Liver (tissue), 9 donors: ENCODE results near the gene TCF7L2. TPM values are rescaled to one million over a fixed set of nuclear protein-coding genes. Genes with fewer than 3 reads are reported as not detected.

ENCODE experiments used
- DNase-seq: peaks from one replicate; pipeline ENCODE4 v3.0.0-alpha.2; 2017; ENCODE audit warnings: low spot score
- H3K27ac ChIP-seq, 2 donors: one replicate each; pipeline ENCODE4 v1.7.0; 2013; ENCODE audit warnings: inconsistent platforms in 2 of 2, low read length in 2 of 2, control low read depth in 1 of 2, low read depth in 1 of 2, mild to moderate bottlenecking in 1 of 2
- H3K27me3 ChIP-seq, 4 donors: one replicate each; pipeline versions ENCODE4 v1.6.1 to v1.7.0; 2013; ENCODE audit warnings: low read length in 3 of 4, inconsistent platforms in 1 of 4, mild to moderate bottlenecking in 1 of 4, moderate library complexity in 1 of 4; ENCODE audit not compliant: control insufficient read depth in 4 of 4, insufficient read depth in 4 of 4
- H3K36me3 ChIP-seq, 4 donors: one replicate each; pipeline versions ENCODE4 v1.6.1 to v1.7.0; 2013; ENCODE audit warnings: low read length in 3 of 4, mild to moderate bottlenecking in 3 of 4, low read depth in 1 of 4, moderate library complexity in 1 of 4; ENCODE audit not compliant: control insufficient read depth in 4 of 4, insufficient read depth in 3 of 4
- H3K4me1 ChIP-seq, 4 donors: one replicate each; pipeline versions ENCODE4 v1.6.1 to v1.7.0; 2013; ENCODE audit warnings: low read length in 3 of 4, mild to moderate bottlenecking in 3 of 4, moderate library complexity in 1 of 4; ENCODE audit not compliant: control insufficient read depth in 4 of 4, insufficient read depth in 4 of 4
- H3K4me3 ChIP-seq, 3 donors: one replicate each; pipeline versions ENCODE4 v1.6.1 to v1.7.0; 2013; ENCODE audit warnings: low read length in 3 of 3, control low read depth in 1 of 3, low read depth in 1 of 3, mild to moderate bottlenecking in 1 of 3
- H3K9ac ChIP-seq, 2 donors: one replicate each; pipeline ENCODE4 v1.7.0; 2013; ENCODE audit warnings: low read length in 2 of 2, mild to moderate bottlenecking in 2 of 2, moderate library complexity in 2 of 2, control low read depth in 1 of 2, low read depth in 1 of 2
- H3K9me3 ChIP-seq, 4 donors: one replicate each; pipeline versions ENCODE4 v1.6.1 to v1.7.0; 2013; ENCODE audit warnings: low read length in 3 of 4; ENCODE audit not compliant: control insufficient read depth in 4 of 4
- EGR1 ChIP-seq, 2 donors: IDR thresholded peaks; 2 replicates each; pipeline ENCODE4 v1.6.1; 2016 to 2018; ENCODE audit warnings: antibody characterized with exemption in 2 of 2, low read depth in 2 of 2
- FOXA1 ChIP-seq: IDR thresholded peaks from 2 replicates; pipeline ENCODE4 v1.6.1; 2016; ENCODE audit warnings: antibody characterized with exemption
- FOXA2 ChIP-seq: IDR thresholded peaks from 2 replicates; pipeline ENCODE4 v1.6.1; 2016; ENCODE audit warnings: antibody characterized with exemption
- GABPA ChIP-seq, 2 donors: IDR thresholded peaks in 1 of 2; conservative IDR thresholded peaks in 1 of 2; 2 replicates each; pipeline ENCODE4 v1.6.1; 2016; ENCODE audit warnings: antibody characterized with exemption in 2 of 2, mild to moderate bottlenecking in 1 of 2, moderate library complexity in 1 of 2
- HNF4A ChIP-seq, 2 donors: conservative IDR thresholded peaks; 2 replicates each; pipeline ENCODE4 v1.6.1; 2016; ENCODE audit warnings: antibody characterized with exemption in 2 of 2, mild to moderate bottlenecking in 2 of 2
- HNF4G ChIP-seq: IDR thresholded peaks from 2 replicates; pipeline ENCODE4 v1.6.1; 2016; ENCODE audit warnings: antibody characterized with exemption
- JUND ChIP-seq, 2 donors: IDR thresholded peaks; 2 replicates each; pipeline ENCODE4 v1.6.1; 2016; ENCODE audit warnings: antibody characterized with exemption in 2 of 2
- NR2F2 ChIP-seq: IDR thresholded peaks from 2 replicates; pipeline ENCODE4 v1.6.1; 2016; ENCODE audit warnings: antibody characterized with exemption
- RAD21 ChIP-seq, 2 donors: IDR thresholded peaks; 2 replicates each; pipeline ENCODE4 v1.6.1; 2016; ENCODE audit warnings: antibody characterized with exemption in 2 of 2, mild to moderate bottlenecking in 2 of 2
- REST ChIP-seq: IDR thresholded peaks from 2 replicates; pipeline ENCODE4 v1.6.1; 2016; ENCODE audit warnings: antibody characterized with exemption, mild to moderate bottlenecking
- RXRA ChIP-seq, 2 donors: IDR thresholded peaks; 2 replicates each; pipeline ENCODE4 v1.6.1; 2017 to 2018; ENCODE audit warnings: antibody characterized with exemption in 2 of 2, mild to moderate bottlenecking in 1 of 2
- SP1 ChIP-seq: IDR thresholded peaks from 2 replicates; pipeline ENCODE4 v1.6.1; 2018; ENCODE audit warnings: antibody characterized with exemption, mild to moderate bottlenecking
- TAF1 ChIP-seq: conservative IDR thresholded peaks from 2 replicates; pipeline ENCODE4 v1.6.1; 2016; ENCODE audit warnings: antibody characterized with exemption, mild to moderate bottlenecking
- YY1 ChIP-seq: IDR thresholded peaks from 2 replicates; pipeline ENCODE4 v1.6.1; 2016; ENCODE audit warnings: antibody characterized with exemption, mild to moderate bottlenecking
- WGBS: extraction: QIAGEN DNeasy Blood & Tissue Kit; methylation state at CpG from one replicate; pipeline ENCODE4 v1.1.7; 2013; 5-methylcytosine and 5-hydroxymethylcytosine counted together
- polyA plus RNA-seq, 2 donors: library from polyadenylated mRNA; stranded (reverse) in 1 of 2; unstranded in 1 of 2; fragments of 200-250 nt in 1 of 2; fragments of >200 nt in 1 of 2; fragmentation: Nextera tagmentation in 1 of 2; extraction: Ambion mirVana in 1 of 2; gene quantifications; one replicate each; pipeline versions ENCODE4 v1.2.1 to v1.2.3, GENCODE V29; 2013 to 2015
- total RNA-seq, 2 donors: library from RNA; depleted of rRNA; stranded (reverse); fragments of >200 nt; gene quantifications; one replicate each; pipeline ENCODE4 v1.2.3, GENCODE V29; 2014
- TF ChIP-seq, protein P1 (sequence below): IDR thresholded peaks from 2 replicates; pipeline ENCODE4 v1.6.1; 2016; ENCODE audit warnings: antibody characterized with exemption
- TF ChIP-seq, protein P2 (sequence below): fragments of 150-350 bp; IDR thresholded peaks from 2 replicates; pipeline ENCODE4 v1.5.1; 2017; ENCODE audit warnings: improper control_type of control experiment, low read depth, low read length; ENCODE audit not compliant: missing input control
- TF ChIP-seq, protein P3 (sequence below): IDR thresholded peaks from 2 replicates; pipeline ENCODE4 v1.6.1; 2016; ENCODE audit warnings: antibody characterized with exemption
- TF ChIP-seq, protein P4 (sequence below): IDR thresholded peaks from 2 replicates; pipeline ENCODE4 v1.6.1; 2016; ENCODE audit warnings: antibody characterized with exemption
- donor health status: healthy.
- donor health status: healthy.
- donor health status: healthy.
- donor health status: healthy.
- donor health status: healthy.

Gene TCF7L2
- total and polyA plus RNA-seq, 4 donors: 4.9 to 18.0 (median 8.3) TPM

DNA sequence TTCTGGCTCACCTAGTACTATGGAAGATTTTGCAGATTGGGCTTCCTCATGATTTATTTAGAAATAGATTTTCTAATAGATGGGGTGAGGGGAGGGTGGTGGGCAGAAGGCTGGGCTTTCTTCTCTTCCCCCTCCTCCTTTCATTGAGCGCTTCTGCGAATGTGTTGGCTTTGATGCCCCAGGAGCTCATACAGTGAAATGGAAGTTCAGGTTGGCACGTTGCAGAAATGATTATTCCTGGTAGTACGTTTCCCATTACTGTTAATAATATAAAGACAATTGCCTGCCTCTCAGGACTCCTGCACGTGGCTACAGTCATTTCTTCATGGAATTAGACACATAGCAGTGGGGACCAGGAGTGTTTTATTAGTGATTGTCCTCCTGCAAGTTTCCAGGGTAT, 39.8 kb downstream of the TCF7L2 start (continued):
- TF ChIP-seq REST: no peak
- TF ChIP-seq, protein P1, sequence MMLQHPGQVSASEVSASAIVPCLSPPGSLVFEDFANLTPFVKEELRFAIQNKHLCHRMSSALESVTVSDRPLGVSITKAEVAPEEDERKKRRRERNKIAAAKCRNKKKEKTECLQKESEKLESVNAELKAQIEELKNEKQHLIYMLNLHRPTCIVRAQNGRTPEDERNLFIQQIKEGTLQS: no peak
- no peak for TF ChIP-seq HNF4A (conservative IDR thresholded peaks at IDR 0.05)
- no peak for TF ChIP-seq RXRA (IDR thresholded peaks at IDR 0.05)

- Histone ChIP-seq H3K4me1 (peaks cover 0 to 2% (median under 1%) of the 10 kb centered on the region in 4 donors), H3K27ac (no peak overlapping the region), H3K4me3 (no peak overlapping the region), H3K9ac (no peak overlapping the region), H3K36me3 (peaks cover 0 to 15% (median 7%) of the 10 kb centered on the region in 4 donors), H3K9me3 (no peaks in the 10 kb centered on the region), H3K27me3 (no peaks in the 10 kb centered on the region)
- no peak for DNase-seq
- WGBS: 91% methylated on average over 8 of the region's 8 CpGs
- TF ChIP-seq FOXA1 (no peak), FOXA2 (no peak), HNF4G (no peak), RXRA (IDR thresholded peaks at IDR 0.05) (no peak), REST (no peak), HNF4A (conservative IDR thresholded peaks at IDR 0.05) (no peak), GABPA (IDR thresholded peaks at IDR 0.05 in 1 of 2, conservative IDR thresholded peaks at IDR 0.05 in 1 of 2) (no peak), TAF1 (no peak), NR2F2 (no peak), RAD21 (IDR thresholded peaks at IDR 0.05) (no peak), SP1 (no peak), YY1 (no peak), EGR1 (IDR thresholded peaks at IDR 0.05; ENCODE audit: low read depth in 2 of 2) (no peak), JUND (IDR thresholded peaks at IDR 0.05) (no peak)
- TF ChIP-seq, protein P2, sequence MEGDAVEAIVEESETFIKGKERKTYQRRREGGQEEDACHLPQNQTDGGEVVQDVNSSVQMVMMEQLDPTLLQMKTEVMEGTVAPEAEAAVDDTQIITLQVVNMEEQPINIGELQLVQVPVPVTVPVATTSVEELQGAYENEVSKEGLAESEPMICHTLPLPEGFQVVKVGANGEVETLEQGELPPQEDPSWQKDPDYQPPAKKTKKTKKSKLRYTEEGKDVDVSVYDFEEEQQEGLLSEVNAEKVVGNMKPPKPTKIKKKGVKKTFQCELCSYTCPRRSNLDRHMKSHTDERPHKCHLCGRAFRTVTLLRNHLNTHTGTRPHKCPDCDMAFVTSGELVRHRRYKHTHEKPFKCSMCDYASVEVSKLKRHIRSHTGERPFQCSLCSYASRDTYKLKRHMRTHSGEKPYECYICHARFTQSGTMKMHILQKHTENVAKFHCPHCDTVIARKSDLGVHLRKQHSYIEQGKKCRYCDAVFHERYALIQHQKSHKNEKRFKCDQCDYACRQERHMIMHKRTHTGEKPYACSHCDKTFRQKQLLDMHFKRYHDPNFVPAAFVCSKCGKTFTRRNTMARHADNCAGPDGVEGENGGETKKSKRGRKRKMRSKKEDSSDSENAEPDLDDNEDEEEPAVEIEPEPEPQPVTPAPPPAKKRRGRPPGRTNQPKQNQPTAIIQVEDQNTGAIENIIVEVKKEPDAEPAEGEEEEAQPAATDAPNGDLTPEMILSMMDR: no peak
- TF ChIP-seq, protein P3, sequence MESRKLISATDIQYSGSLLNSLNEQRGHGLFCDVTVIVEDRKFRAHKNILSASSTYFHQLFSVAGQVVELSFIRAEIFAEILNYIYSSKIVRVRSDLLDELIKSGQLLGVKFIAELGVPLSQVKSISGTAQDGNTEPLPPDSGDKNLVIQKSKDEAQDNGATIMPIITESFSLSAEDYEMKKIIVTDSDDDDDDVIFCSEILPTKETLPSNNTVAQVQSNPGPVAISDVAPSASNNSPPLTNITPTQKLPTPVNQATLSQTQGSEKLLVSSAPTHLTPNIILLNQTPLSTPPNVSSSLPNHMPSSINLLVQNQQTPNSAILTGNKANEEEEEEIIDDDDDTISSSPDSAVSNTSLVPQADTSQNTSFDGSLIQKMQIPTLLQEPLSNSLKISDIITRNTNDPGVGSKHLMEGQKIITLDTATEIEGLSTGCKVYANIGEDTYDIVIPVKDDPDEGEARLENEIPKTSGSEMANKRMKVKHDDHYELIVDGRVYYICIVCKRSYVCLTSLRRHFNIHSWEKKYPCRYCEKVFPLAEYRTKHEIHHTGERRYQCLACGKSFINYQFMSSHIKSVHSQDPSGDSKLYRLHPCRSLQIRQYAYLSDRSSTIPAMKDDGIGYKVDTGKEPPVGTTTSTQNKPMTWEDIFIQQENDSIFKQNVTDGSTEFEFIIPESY: no peak
- TF ChIP-seq, protein P4, sequence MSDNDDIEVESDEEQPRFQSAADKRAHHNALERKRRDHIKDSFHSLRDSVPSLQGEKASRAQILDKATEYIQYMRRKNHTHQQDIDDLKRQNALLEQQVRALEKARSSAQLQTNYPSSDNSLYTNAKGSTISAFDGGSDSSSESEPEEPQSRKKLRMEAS: no peak
- TF ChIP-seq, protein P1: no peak
Measured at GRCh38 chr10:112990271-112990670, 40.2 kb downstream of the TCF7L2 start.
